PC-3 (cell line): ENCODE measurements around the gene CTNND2. TPM values are rescaled to one million over a fixed set of nuclear protein-coding genes. Genes with fewer than 3 reads are reported as not detected.

Experiments used
- ATAC-seq: fragments of 200-7000 bp; cut with Tn5 transposase; 2 replicates; pipeline ENCODE4 v1.9.1; 2020; ENCODE audit warnings: mild to moderate bottlenecking, moderate library complexity
- BruUV-seq: library from RNA; stranded (reverse); fragments of 400-500 nt; replicated peaks from 2 replicates; lab custom pipeline; 2021; lab: Mats Ljungman, UMichigan
- CTCF ChIA-PET: fragments of 300-600 bp; sonication (Branson Sonifier 250); formaldehyde crosslinking; loops from one replicate; lab custom pipeline; 2022; ENCODE audit warnings: antibody characterized with exemption; lab: Charles Lee
- POLR2A ChIA-PET: fragments of 300-600 bp; sonication (Branson Sonifier 250); formaldehyde crosslinking; loops from one replicate; lab custom pipeline; 2022; ENCODE audit warnings: antibody characterized with exemption; ENCODE audit not compliant: unreplicated experiment; lab: Charles Lee
- DNase-seq: peaks from one replicate; pipeline ENCODE4 v3.0.0-alpha.2; 2015
- H2AFZ ChIP-seq: fragments of 300-600 bp; sonication (generic); 2 replicates; pipeline ENCODE4 v1.6.0; 2016; ENCODE audit warnings: antibody characterized with exemption, low read length
- H3F3A ChIP-seq: fragments of 300-600 bp; sonication (generic); one replicate; pipeline ENCODE4 v1.6.0; 2017; ENCODE audit warnings: antibody characterized with exemption, low read length, control low read depth, mild to moderate bottlenecking; ENCODE audit not compliant: unreplicated experiment
- H3K27ac ChIP-seq: fragments of 300-600 bp; sonication (generic); 2 replicates; pipeline ENCODE4 v1.5.1; 2016; ENCODE audit warnings: mild to moderate bottlenecking, low read length
- H3K27me3 ChIP-seq: fragments of 300-600 bp; sonication (generic); 2 replicates; pipeline ENCODE4 v1.6.1; 2016; ENCODE audit warnings: low read length, mixed read lengths
- H3K36me3 ChIP-seq: fragments of 300-600 bp; sonication (generic); 2 replicates; pipeline ENCODE4 v1.6.1; 2016; ENCODE audit warnings: low read depth, mixed run types, low read length, mixed read lengths
- H3K4me1 ChIP-seq: fragments of 300-600 bp; sonication (generic); 2 replicates; pipeline ENCODE4 v1.5.1; 2016; ENCODE audit warnings: low read length; ENCODE audit not compliant: insufficient read depth
- H3K4me2 ChIP-seq: fragments of 300-600 bp; sonication (generic); 2 replicates; pipeline ENCODE4 v1.6.0; 2016; ENCODE audit warnings: low read length
- H3K4me3 ChIP-seq: fragments of 300-600 bp; sonication (generic); 2 replicates; pipeline ENCODE4 v1.5.1; 2016; ENCODE audit warnings: mild to moderate bottlenecking, low read length, mixed read lengths
- H3K79me2 ChIP-seq: fragments of 300-600 bp; sonication (generic); 2 replicates; pipeline ENCODE4 v1.6.1; 2017; ENCODE audit warnings: low read length, mixed read lengths
- H3K9ac ChIP-seq: fragments of 300-600 bp; sonication (generic); 2 replicates; pipeline ENCODE4 v1.6.0; 2016; ENCODE audit warnings: mild to moderate bottlenecking, low read length
- H3K9me2 ChIP-seq: fragments of 300-600 bp; sonication (generic); replicated peaks from 2 replicates; pipeline ENCODE4 v1.6.1; 2016; ENCODE audit warnings: mixed run types, low read length, mixed read lengths
- H3K9me3 ChIP-seq: fragments of 300-600 bp; sonication (generic); 2 replicates; pipeline ENCODE4 v1.6.1; 2016; ENCODE audit warnings: low read length, mixed read lengths
- H4K20me1 ChIP-seq: fragments of 300-600 bp; sonication (generic); 2 replicates; pipeline ENCODE4 v1.6.1; 2016; ENCODE audit warnings: low read length, mixed read lengths
- EZH2 ChIP-seq: fragments of 300-600 bp; sonication (generic); IDR thresholded peaks from one replicate; pipeline ENCODE4 v1.6.1; 2017; ENCODE audit warnings: antibody characterized with exemption, mild to moderate bottlenecking, low read length; ENCODE audit not compliant: unreplicated experiment
- EZH2phosphoT487 ChIP-seq: fragments of 300-600 bp; sonication (generic); IDR thresholded peaks from 2 replicates; pipeline ENCODE4 v1.6.1; 2018; ENCODE audit warnings: mild to moderate bottlenecking, antibody characterized with exemption, low read length, borderline replicate concordance
- intact Hi-C: fragments of 100-400 bp; cut with micrococcal nuclease; formaldehyde crosslinking; loops from 2 replicates; pipeline ENCODE4 v1.9.0; 2023
- total RNA-seq: library from RNA; depleted of rRNA; stranded (reverse); fragments of >200 nt; gene quantifications from 2 replicates; pipeline ENCODE4 v1.2.3, GENCODE V29; 2014
- TF ChIP-seq, protein P1 (sequence below): fragments of 300-600 bp; sonication (generic); conservative IDR thresholded peaks from 2 replicates; pipeline ENCODE4 v1.5.1; 2017; ENCODE audit warnings: antibody characterized with exemption, low read depth, mild to moderate bottlenecking, low read length

The CTNND2 gene
- total RNA-seq, 1 experiment from 2014 or later: 1.8 TPM

DNA sequence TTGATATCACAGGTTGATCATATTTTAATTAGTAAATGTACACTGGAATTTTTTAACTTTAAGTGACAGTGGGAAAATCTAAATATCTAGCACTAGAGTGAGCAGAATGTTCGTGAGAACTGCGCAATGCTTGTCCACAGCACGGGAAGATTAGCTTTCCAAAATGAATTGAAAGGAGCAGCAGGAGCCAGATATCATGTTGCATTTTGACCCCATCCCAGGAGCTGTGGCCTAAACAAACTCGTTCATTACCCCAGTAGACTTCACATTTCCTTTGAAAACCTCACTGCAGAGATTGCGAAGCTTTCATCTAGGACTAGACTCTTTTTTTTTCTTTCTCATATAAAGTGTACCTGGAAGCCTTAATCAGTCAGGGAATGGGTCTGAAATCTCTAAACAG is 525.8 kb downstream of the CTNND2 start:
- Histone ChIP-seq H3F3A (no peaks in the 10 kb centered on the region), H3K4me3 (no peak overlapping the region), H4K20me1 (no peaks in the 10 kb centered on the region), H3K9ac (no peak overlapping the region), H3K27ac (no peak overlapping the region), H3K4me1 (no peaks in the 10 kb centered on the region), H2AFZ (no peak overlapping the region), H3K36me3 (no peaks in the 10 kb centered on the region), H3K9me3 (no peaks in the 10 kb centered on the region), H3K27me3 (peaks cover 22% of the 10 kb centered on the region), H3K4me2 (no peak overlapping the region), H3K79me2 (no peaks in the 10 kb centered on the region), H3K9me2 (no peaks in the 10 kb centered on the region)
- TF ChIP-seq EZH2 (no peak), EZH2phosphoT487 (no peak)
- TF ChIP-seq, protein P1, sequence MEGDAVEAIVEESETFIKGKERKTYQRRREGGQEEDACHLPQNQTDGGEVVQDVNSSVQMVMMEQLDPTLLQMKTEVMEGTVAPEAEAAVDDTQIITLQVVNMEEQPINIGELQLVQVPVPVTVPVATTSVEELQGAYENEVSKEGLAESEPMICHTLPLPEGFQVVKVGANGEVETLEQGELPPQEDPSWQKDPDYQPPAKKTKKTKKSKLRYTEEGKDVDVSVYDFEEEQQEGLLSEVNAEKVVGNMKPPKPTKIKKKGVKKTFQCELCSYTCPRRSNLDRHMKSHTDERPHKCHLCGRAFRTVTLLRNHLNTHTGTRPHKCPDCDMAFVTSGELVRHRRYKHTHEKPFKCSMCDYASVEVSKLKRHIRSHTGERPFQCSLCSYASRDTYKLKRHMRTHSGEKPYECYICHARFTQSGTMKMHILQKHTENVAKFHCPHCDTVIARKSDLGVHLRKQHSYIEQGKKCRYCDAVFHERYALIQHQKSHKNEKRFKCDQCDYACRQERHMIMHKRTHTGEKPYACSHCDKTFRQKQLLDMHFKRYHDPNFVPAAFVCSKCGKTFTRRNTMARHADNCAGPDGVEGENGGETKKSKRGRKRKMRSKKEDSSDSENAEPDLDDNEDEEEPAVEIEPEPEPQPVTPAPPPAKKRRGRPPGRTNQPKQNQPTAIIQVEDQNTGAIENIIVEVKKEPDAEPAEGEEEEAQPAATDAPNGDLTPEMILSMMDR: no peak
- ATAC-seq (no peak), DNase-seq (no peak)
- ChIA-PET CTCF (no interaction called here), POLR2A (no interaction called here)
- no TSS peak for BruUV-seq
- intact Hi-C loops: no loop called here

DNA sequence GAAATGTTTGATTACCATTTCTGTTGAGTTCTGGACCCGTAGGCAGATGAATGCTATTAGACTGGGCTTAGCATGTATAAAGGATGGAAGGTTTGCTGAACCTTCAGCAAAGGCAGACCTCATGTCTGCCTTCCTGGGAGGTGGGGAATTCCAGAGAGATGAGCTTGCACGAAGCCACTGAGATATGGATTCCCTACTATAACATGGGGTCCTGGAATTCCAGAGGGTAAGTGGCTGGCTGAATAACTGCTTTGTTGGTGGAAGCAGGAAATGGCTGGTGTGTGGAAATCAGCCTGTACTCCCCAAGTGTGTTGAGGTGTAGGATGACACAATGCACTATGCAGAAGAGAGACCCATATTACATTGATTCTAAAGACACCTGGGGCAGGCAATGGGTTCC is 526.4 kb downstream of the CTNND2 start:
- no peak overlapping the region for H3K4me2 ChIP-seq
- H3K9me3 ChIP-seq: no peaks in the 10 kb centered on the region
- ChIA-PET CTCF (no interaction called here), POLR2A (no interaction called here)
- no peak for DNase-seq
- TF ChIP-seq, protein P1: no peak
- TF ChIP-seq EZH2phosphoT487 (no peak), EZH2 (no peak)
- H3K4me3 ChIP-seq: no peak overlapping the region
- H3F3A ChIP-seq: no peaks in the 10 kb centered on the region
- H3K27ac ChIP-seq: no peak overlapping the region
- no peaks in the 10 kb centered on the region for H3K36me3 ChIP-seq
- H3K4me1 ChIP-seq: no peaks in the 10 kb centered on the region
- H3K27me3 ChIP-seq: peaks cover 16% of the 10 kb centered on the region
- H2AFZ ChIP-seq: no peak overlapping the region
- no peaks in the 10 kb centered on the region for H4K20me1 ChIP-seq
- H3K79me2 ChIP-seq: no peaks in the 10 kb centered on the region
- no peaks in the 10 kb centered on the region for H3K9me2 ChIP-seq
- no TSS peak for BruUV-seq
- no peak for ATAC-seq
- intact Hi-C loops: no loop called here
- no peak overlapping the region for H3K9ac ChIP-seq

DNA sequence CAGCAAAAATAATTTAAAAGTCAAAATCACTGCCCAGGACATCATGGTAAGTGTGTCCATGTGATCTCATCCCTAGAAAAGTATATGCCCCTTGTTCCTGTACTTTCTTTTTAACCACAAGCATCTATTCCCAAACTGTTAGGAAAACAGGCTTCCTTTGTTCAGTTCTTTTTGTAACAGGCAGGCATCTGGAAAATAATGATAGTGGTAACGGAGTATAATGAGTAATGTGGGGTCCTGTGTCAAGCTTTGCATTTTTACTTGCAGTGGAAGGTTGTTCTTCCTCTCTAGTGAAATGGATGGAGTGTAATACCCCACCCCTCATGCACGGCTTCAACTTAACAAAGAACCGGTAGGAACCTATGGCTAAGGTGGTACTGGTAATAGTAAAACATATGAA is 532.1 kb downstream of the CTNND2 start:
- TF ChIP-seq, protein P1: no peak
- TF ChIP-seq EZH2: no peak
- no peak for TF ChIP-seq EZH2phosphoT487
- ATAC-seq (no peak), DNase-seq (no peak)
- intact Hi-C loops: no loop called here
- H3K4me3 ChIP-seq: no peak overlapping the region
- H3K4me2 ChIP-seq: no peak overlapping the region
- H3K9me3 ChIP-seq: no peaks in the 10 kb centered on the region
- H3F3A ChIP-seq: no peaks in the 10 kb centered on the region
- ChIA-PET POLR2A (no interaction called here), CTCF (no interaction called here)
- H2AFZ ChIP-seq: no peak overlapping the region
- no peaks in the 10 kb centered on the region for H4K20me1 ChIP-seq
- no peaks in the 10 kb centered on the region for H3K4me1 ChIP-seq
- no TSS peak for BruUV-seq
- H3K9ac ChIP-seq: no peak overlapping the region
- H3K79me2 ChIP-seq: no peaks in the 10 kb centered on the region
- H3K27ac ChIP-seq: no peak overlapping the region
- no peaks in the 10 kb centered on the region for H3K9me2 ChIP-seq
- no peaks in the 10 kb centered on the region for H3K36me3 ChIP-seq
- peaks cover 41% of the 10 kb centered on the region for H3K27me3 ChIP-seq
